Naive thymus-derived CD4-positive, alpha-beta T cell (primary cell): ENCODE measurements around the gene GNAS. TPM values are rescaled to one million over a fixed set of nuclear protein-coding genes. Genes with fewer than 3 reads are reported as not detected.

Experiments
- ATAC-seq: fragments of 150-1000 bp; cut with Tn5 transposase; 2 replicates; pipeline ENCODE4 v1.10.0; 2021; ENCODE audit warnings: mild to moderate bottlenecking, moderate library complexity
- CTCF ChIA-PET: fragments of 350-600 bp; sonication (Branson Sonifier 250); formaldehyde crosslinking; loops from one replicate; lab custom pipeline; 2021; ENCODE audit warnings: antibody characterized with exemption; lab: Charles Lee
- POLR2A ChIA-PET: fragments of 350-600 bp; sonication (Branson Sonifier 250); formaldehyde crosslinking; loops from one replicate; lab custom pipeline; 2021; ENCODE audit warnings: antibody characterized with exemption, inconsistent platforms; lab: Charles Lee
- DNase-seq, 9 donors: peaks; one replicate each; pipeline versions ENCODE4 v3.0.0 to v3.0.0-alpha.2; 2020 to 2022; ENCODE audit warnings: mixed read lengths in 1 of 9
- H3K27ac ChIP-seq: one replicate; pipeline ENCODE4 v1.7.0; 2013; ENCODE audit warnings: mild to moderate bottlenecking, low read depth, low read length, moderate library complexity
- H3K27me3 ChIP-seq, 2 donors: one replicate each; pipeline ENCODE4 v1.7.0; 2013; ENCODE audit warnings: low read length in 2 of 2, mild to moderate bottlenecking in 2 of 2, moderate library complexity in 2 of 2; ENCODE audit not compliant: control insufficient read depth in 2 of 2, insufficient read depth in 2 of 2
- H3K36me3 ChIP-seq, 3 experiments: 1 replicate in 2 of 3; 2 replicates in 1 of 3; pipeline ENCODE4 v1.7.0; 2013; ENCODE audit warnings: low read length in 3 of 3, mild to moderate bottlenecking in 3 of 3, moderate library complexity in 1 of 3; ENCODE audit not compliant: insufficient read depth in 3 of 3, control insufficient read depth in 2 of 3
- H3K4me1 ChIP-seq, 2 donors: one replicate each; pipeline ENCODE4 v1.7.0; 2013; ENCODE audit warnings: low read length in 2 of 2, mild to moderate bottlenecking in 2 of 2, moderate library complexity in 1 of 2; ENCODE audit not compliant: control insufficient read depth in 2 of 2, insufficient read depth in 2 of 2
- H3K4me3 ChIP-seq: 2 replicates; pipeline ENCODE4 v1.7.0; 2013; ENCODE audit warnings: mild to moderate bottlenecking, low read length
- H3K9me3 ChIP-seq, 3 experiments: 1 replicate in 2 of 3; 2 replicates in 1 of 3; pipeline ENCODE4 v1.7.0; 2013; ENCODE audit warnings: low read length in 3 of 3; ENCODE audit not compliant: control insufficient read depth in 2 of 3
- H3K27ac Mint-ChIP-seq, 9 donors: one replicate each; pipeline ENCODE4 v1.8.0; 2020 to 2022; ENCODE audit warnings: mixed read lengths in 9 of 9, mild to moderate bottlenecking in 8 of 9, moderate library complexity in 5 of 9, inconsistent platforms in 2 of 9
- H3K27me3 Mint-ChIP-seq, 5 donors: one replicate each; pipeline ENCODE4 v1.8.0; 2021 to 2022; ENCODE audit warnings: mixed read lengths in 5 of 5, mild to moderate bottlenecking in 1 of 5
- H3K36me3 Mint-ChIP-seq, 5 donors: one replicate each; pipeline ENCODE4 v1.8.0; 2020 to 2022; ENCODE audit warnings: mixed read lengths in 5 of 5, mild to moderate bottlenecking in 3 of 5, inconsistent platforms in 1 of 5
- H3K4me1 Mint-ChIP-seq, 7 donors: one replicate each; pipeline ENCODE4 v1.8.0; 2020 to 2022; ENCODE audit warnings: mixed read lengths in 7 of 7, mild to moderate bottlenecking in 3 of 7, inconsistent platforms in 1 of 7
- H3K4me3 Mint-ChIP-seq, 10 donors: one replicate each; pipeline ENCODE4 v1.8.0; 2020 to 2022; ENCODE audit warnings: mild to moderate bottlenecking in 10 of 10, mixed read lengths in 10 of 10, moderate library complexity in 6 of 10, inconsistent platforms in 2 of 10
- H3K9me3 Mint-ChIP-seq, 11 donors: one replicate each; pipeline ENCODE4 v1.8.0; 2020 to 2022; ENCODE audit warnings: mixed read lengths in 11 of 11, mild to moderate bottlenecking in 4 of 11, inconsistent platforms in 1 of 11, moderate library complexity in 1 of 11
- intact Hi-C, 2 donors: fragments of 100-400 bp; cut with micrococcal nuclease; formaldehyde crosslinking; loops; one replicate each; pipeline ENCODE4 v1.15.1; 2023
- polyA plus RNA-seq, 2 donors: library from polyadenylated mRNA; unstranded; fragments of 300-500 nt; fragmentation: Illumina TruSeq; gene quantifications; one replicate each; pipeline ENCODE4 v1.2.3, GENCODE V29; 2021
- total RNA-seq, 6 experiments: library from RNA in 5 of 6; stranded (reverse) in 5 of 6; gene quantifications; 1 replicate in 5 of 6; 2 replicates in 1 of 6; pipeline ENCODE4 v1.2.3 and lab custom pipeline; 2021 to 2026

GNAS gene
- total and polyA plus RNA-seq, 7 experiments from 2014 or later, result 147 to 907 (median 726) TPM

GRCh38 chr20:58921564-58921963 lies 69.0 kb downstream of the GNAS start:
- Histone ChIP-seq H3K9me3 (no peaks in the 10 kb centered on the region), H3K27ac (no peak overlapping the region), H3K4me3 (no peak overlapping the region), H3K36me3 (no peaks in the 10 kb centered on the region), H3K27me3 (no peaks in the 10 kb centered on the region), H3K4me1 (no peaks in the 10 kb centered on the region)
- Mint-ChIP-seq H3K27ac (no peak overlapping the region), H3K4me1 (no peaks in the 10 kb centered on the region), H3K36me3 (no peaks in the 10 kb centered on the region), H3K4me3 (no peak overlapping the region), H3K27me3 (peaks cover 0 to 37% (median 0%) of the 10 kb centered on the region in 5 donors), H3K9me3 (peaks cover 0 to 2% (median 0%) of the 10 kb centered on the region in 11 donors)
- DNase-seq, result no peak
- ChIA-PET POLR2A (interaction anchor here (0.7 kb wide), 1 partner anchor 21 kb away, joined by 3 read pairs; no protein-coding TSS in a partner anchor), CTCF (interaction anchor here (0.6 kb wide), 1 partner anchor 54 kb away, joined by 3 read pairs; no protein-coding TSS in a partner anchor)
- ATAC-seq, result no peak
- intact Hi-C loops, result no loop called here

GRCh38 chr20:58922036-58922435 lies 69.5 kb downstream of the GNAS start:
- peaks cover 0 to 2% (median 0%) of the 10 kb centered on the region in 11 donors for H3K9me3 Mint-ChIP-seq
- ATAC-seq, result no peak

GRCh38 chr20:58923117-58923712 lies 70.7 kb downstream of the GNAS start:
- no peak overlapping the region for H3K27ac Mint-ChIP-seq
- ChIA-PET POLR2A (no interaction called here), CTCF (interaction anchor here (0.7 kb wide), 1 partner anchor 462 kb away, joined by 3 read pairs; no protein-coding TSS in a partner anchor)
- Histone ChIP-seq H3K4me1 (no peaks in the 10 kb centered on the region), H3K27me3 (no peaks in the 10 kb centered on the region), H3K36me3 (no peaks in the 10 kb centered on the region), H3K4me3 (no peak overlapping the region), H3K27ac (no peak overlapping the region), H3K9me3 (no peaks in the 10 kb centered on the region)
- intact Hi-C loops, result no loop called here
- no peaks in the 10 kb centered on the region for H3K36me3 Mint-ChIP-seq
- ATAC-seq (no peak), DNase-seq (no peak)
- no peak overlapping the region for H3K4me3 Mint-ChIP-seq
- no peaks in the 10 kb centered on the region for H3K4me1 Mint-ChIP-seq
- H3K27me3 Mint-ChIP-seq, result peaks cover 0 to 33% (median 0%) of the 10 kb centered on the region in 5 donors
- H3K9me3 Mint-ChIP-seq, result peaks cover 0 to 2% (median 0%) of the 10 kb centered on the region in 11 donors

More at GRCh38 chr20:58922036-58922435, 69.5 kb downstream of the GNAS start:
- intact Hi-C loops, result no loop called here
- Mint-ChIP-seq H3K4me3 (no peak overlapping the region), H3K36me3 (no peaks in the 10 kb centered on the region), H3K27me3 (peaks cover 0 to 37% (median 0%) of the 10 kb centered on the region in 5 donors), H3K27ac (no peak overlapping the region), H3K4me1 (no peaks in the 10 kb centered on the region)
- ChIA-PET CTCF (interaction anchor here (0.6 kb wide), 1 partner anchor 54 kb away, joined by 3 read pairs; no protein-coding TSS in a partner anchor), POLR2A (interaction anchor here (0.8 kb wide), 1 partner anchor 60 kb away, joined by 4 read pairs; no protein-coding TSS in a partner anchor)
- no peaks in the 10 kb centered on the region for H3K27me3 ChIP-seq
- H3K4me1 ChIP-seq, result no peaks in the 10 kb centered on the region
- no peaks in the 10 kb centered on the region for H3K36me3 ChIP-seq
- no peaks in the 10 kb centered on the region for H3K9me3 ChIP-seq
- no peak overlapping the region for H3K27ac ChIP-seq
- no peak overlapping the region for H3K4me3 ChIP-seq
- DNase-seq, result no peak

GRCh38 chr20:58926802-58927489 lies 74.4 kb downstream of the GNAS start:
- ChIA-PET CTCF (no interaction called here), POLR2A (no interaction called here)
- no peaks in the 10 kb centered on the region for H3K36me3 ChIP-seq
- Mint-ChIP-seq H3K36me3 (peaks cover 0 to 6% (median 0%) of the 10 kb centered on the region in 5 donors), H3K27me3 (peaks cover 9 to 26% (median 13%) of the 10 kb centered on the region in 5 donors), H3K4me3 (no peak overlapping the region), H3K27ac (no peak overlapping the region), H3K9me3 (no peaks in the 10 kb centered on the region), H3K4me1 (peaks cover 0 to 5% (median 0%) of the 10 kb centered on the region in 7 donors)
- H3K4me1 ChIP-seq, result no peaks in the 10 kb centered on the region
- DNase-seq, result no peak
- intact Hi-C loops, result no loop called here
- H3K27ac ChIP-seq, result no peak overlapping the region
- no peak overlapping the region for H3K4me3 ChIP-seq
- H3K9me3 ChIP-seq, result no peaks in the 10 kb centered on the region
- ATAC-seq, result no peak
- H3K27me3 ChIP-seq, result no peaks in the 10 kb centered on the region

GRCh38 chr20:58927490-58928061 lies 75.1 kb downstream of the GNAS start:
- POLR2A ChIA-PET, result no interaction called here
- no peak overlapping the region for H3K27ac Mint-ChIP-seq

GRCh38 chr20:58930496-58930895 lies 78.0 kb downstream of the GNAS start:
- ChIA-PET CTCF (no interaction called here), POLR2A (no interaction called here)
- H3K27me3 ChIP-seq, result no peaks in the 10 kb centered on the region
- H3K9me3 ChIP-seq, result no peaks in the 10 kb centered on the region
- no peaks in the 10 kb centered on the region for H3K36me3 ChIP-seq
- Mint-ChIP-seq H3K4me3 (no peak overlapping the region), H3K36me3 (peaks cover 0 to 6% (median 0%) of the 10 kb centered on the region in 5 donors), H3K9me3 (peaks cover 0 to 2% (median 0%) of the 10 kb centered on the region in 11 donors), H3K4me1 (peaks cover 0 to 5% (median 0%) of the 10 kb centered on the region in 7 donors), H3K27ac (no peak overlapping the region), H3K27me3 (peaks cover 9 to 44% (median 26%) of the 10 kb centered on the region in 5 donors)
- DNase-seq, result no peak
- no peak overlapping the region for H3K4me3 ChIP-seq
- no peaks in the 10 kb centered on the region for H3K4me1 ChIP-seq
- no peak for ATAC-seq
- H3K27ac ChIP-seq, result no peak overlapping the region
- intact Hi-C loops, result no loop called here

More at GRCh38 chr20:58927490-58928061, 75.1 kb downstream of the GNAS start:
- Mint-ChIP-seq H3K36me3 (peaks cover 0 to 6% (median 0%) of the 10 kb centered on the region in 5 donors), H3K4me1 (peaks cover 0 to 5% (median 0%) of the 10 kb centered on the region in 7 donors), H3K27me3 (peaks cover 9 to 25% (median 18%) of the 10 kb centered on the region in 5 donors), H3K4me3 (no peak overlapping the region), H3K9me3 (no peaks in the 10 kb centered on the region)
- Histone ChIP-seq H3K4me3 (no peak overlapping the region), H3K27ac (no peak overlapping the region), H3K27me3 (no peaks in the 10 kb centered on the region), H3K4me1 (no peaks in the 10 kb centered on the region), H3K36me3 (no peaks in the 10 kb centered on the region), H3K9me3 (no peaks in the 10 kb centered on the region)
- ATAC-seq (no peak), DNase-seq (no peak)
- intact Hi-C loops, result no loop called here
- CTCF ChIA-PET, result no interaction called here
